Iris pigment epithelial cell (primary cell): ENCODE measurements around the gene DOCK10.
"Not testable (repeated sequence)": the region's sequence is repeated elsewhere in the genome, so short reads cannot be mapped to it uniquely, and the experiment has no call there.

Source experiments
- DNase-seq: peaks from one replicate; pipeline ENCODE4 v3.0.0-alpha.2; 2011; ENCODE audit warnings: low read depth

Gene DOCK10

DNA sequence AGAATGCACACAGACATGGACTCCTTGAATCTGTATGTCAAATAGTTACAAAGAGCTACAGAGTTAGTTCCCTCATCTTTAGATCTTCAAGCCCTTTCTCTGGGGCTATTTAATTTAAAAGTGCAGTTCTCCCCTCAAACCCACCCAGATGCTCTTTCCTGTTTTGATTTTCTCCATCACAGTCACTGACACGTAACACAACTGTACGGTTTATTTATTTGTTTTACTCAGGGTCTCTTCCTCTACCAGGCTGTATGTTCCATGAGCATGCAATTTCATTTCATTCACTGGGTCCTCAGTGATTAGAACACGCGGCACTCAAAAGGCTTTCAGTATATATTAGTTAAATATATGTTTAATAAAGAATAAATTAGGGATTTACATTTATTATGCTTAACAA lies 94.7 kb downstream of the DOCK10 start:
- no peak for DNase-seq

DNA sequence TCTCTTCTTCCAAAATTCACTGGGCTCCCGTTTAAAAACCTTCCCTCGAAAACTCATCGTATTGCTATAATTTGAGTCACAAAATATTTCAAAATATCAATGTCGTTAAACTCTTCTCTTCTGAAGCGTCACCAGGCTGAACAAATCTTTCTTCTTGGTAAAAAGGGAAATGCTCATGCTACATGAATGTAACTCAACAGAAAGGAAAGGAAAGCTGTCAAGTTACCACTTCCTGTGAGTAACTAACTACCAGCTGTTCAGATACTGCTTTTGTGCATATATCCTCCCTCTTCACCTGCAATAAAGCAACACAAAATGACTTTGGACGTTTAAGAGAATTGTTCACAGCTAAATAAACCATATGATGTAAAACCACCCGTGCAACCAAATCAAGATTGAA lies 95.4 kb downstream of the DOCK10 start:
- DNase-seq = peak; percentile 86

DNA sequence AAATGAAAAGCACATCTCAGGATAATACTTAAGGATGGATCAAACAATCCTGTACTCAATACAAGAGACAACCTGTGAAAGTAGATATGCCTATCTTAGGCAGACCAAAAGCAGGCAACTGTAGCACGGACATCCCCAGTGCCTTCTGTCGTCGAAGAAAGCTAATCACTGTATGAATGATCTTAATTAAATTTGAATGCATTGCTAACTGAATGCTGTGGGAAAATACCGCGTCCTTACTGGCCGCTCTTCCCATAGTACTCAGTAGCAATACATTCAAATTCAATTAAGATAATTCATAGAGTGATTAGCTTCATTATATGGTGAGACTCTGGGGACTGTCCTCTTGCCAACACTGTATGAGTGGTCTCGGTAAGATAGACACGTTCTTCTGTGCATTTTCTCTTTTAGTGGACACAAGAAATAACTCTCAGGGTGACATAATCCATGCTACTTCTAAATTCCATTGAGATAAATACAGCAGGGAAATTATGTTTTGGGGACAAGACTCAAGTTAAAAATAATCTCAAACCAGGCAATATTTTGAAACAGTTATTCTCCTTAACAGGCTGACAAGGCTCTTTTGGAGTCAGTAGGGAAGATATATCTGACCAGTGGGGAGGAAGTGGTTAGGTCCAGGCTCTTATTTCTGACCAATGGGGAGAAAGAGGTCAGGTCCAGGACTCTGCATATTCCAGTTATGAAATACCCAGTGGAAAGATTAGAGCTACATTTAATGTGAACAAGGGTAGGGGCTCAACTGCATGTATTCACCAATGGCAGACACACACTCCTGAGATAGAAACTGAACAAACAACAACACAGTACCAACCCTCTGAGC lies 97.3 kb downstream of the DOCK10 start:
- DNase-seq = no peak

DNA sequence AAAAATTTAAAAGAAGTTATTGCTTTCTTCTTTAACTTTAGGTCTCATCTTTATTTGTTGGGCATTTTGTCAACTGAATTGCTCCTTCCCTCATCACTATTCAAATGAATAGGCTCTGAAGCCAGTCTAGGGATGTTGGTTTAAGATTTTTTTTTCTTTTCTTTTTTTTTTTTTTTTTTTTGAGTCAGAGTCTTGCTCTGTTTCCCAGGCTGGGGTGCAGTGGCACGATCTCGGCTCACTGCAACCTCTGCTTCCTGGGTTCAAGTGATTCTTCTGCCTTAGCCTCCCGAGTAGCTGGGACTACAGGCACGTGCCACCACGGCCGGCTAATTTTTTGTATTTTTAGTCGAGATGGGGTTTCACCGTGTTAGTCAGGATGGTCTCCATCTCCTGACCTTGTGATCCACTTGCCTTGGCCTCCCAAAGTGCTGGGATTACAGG lies 98.6 kb downstream of the DOCK10 start:
- DNase-seq = not testable (repeated sequence)

DNA sequence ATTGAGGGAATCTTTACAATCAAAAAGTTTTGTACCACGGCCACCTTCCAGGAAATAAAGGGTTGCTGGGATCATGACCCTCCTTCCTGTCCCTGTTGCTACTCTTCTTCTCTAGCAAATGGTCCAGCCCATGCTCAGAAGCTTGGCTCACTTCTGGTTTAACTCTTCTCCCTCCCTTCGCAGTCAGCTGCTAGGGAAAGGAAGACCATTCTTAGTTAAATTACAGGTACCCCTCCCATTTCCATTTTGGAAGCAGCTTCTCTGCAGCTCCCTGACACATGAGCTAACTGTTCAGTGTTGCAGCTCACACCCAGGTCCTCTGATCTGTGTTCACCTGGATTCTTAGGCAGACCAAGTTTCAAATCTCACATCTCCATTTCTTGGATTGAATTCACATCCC lies 100.3 kb downstream of the DOCK10 start:
- DNase-seq = no peak

DNA sequence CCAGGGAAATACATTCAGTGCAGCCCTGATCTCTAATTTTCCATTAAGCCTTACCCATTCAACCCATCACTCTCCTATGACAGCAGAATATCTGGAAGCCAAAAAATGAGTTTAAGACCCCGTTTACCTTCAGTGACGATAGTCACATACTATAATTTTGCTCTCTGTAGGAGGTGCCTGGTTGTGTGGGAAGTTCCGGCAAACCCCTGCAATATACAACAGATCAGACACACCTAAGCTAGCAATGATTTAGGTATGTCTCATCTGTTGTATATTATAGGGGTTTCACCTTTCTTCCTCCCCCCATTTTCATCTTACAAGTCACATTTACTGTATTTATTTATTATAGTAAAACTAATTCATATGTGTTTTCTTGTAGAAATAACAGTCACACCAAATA lies 101.7 kb downstream of the DOCK10 start:
- DNase-seq = no peak

DNA sequence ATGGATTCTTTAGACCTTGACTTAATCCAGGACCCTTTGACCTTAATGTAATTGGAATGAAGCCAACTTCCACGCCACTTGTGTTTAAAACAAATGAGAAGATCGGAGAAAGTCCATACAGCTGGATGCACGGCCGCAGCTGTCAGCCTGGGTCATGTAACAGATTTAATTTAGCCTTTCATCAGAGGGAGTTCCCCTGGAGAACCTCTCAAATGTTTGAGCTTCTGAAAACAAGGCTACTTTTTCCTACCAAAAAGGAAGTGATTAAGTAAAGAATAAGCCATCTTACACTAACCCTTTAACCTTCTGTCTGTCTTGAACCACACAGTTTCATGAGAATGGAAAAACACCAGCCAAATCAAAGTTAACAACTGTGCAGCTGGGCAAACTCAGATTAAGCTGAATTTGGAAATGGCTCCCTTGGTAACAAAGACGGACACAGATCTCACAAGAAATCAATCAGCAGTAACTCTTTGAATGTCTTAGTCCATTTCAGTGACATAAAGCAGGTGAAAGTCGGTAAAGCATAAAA lies 103.6 kb downstream of the DOCK10 start:
- peak; percentile 95 for DNase-seq

DNA sequence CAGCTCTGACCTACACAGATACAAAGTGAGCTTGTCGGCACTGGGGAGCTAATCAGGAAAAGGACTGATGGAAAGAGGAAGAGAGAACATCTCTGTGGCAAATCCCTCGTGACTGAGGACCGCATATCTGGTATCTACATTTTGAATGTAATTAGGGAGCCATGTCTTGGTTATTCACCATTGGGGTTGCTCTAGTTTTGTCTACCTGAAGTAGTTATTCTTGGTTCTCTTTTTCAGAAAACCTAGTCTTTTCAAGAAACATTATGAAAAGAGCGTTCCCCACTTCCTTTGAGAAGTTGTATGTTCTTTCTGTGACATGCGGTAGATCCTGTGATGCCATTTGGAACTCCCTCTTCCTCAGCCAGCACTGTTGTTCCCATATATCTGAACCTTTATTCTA lies 104.4 kb downstream of the DOCK10 start:
- no peak for DNase-seq

DNA sequence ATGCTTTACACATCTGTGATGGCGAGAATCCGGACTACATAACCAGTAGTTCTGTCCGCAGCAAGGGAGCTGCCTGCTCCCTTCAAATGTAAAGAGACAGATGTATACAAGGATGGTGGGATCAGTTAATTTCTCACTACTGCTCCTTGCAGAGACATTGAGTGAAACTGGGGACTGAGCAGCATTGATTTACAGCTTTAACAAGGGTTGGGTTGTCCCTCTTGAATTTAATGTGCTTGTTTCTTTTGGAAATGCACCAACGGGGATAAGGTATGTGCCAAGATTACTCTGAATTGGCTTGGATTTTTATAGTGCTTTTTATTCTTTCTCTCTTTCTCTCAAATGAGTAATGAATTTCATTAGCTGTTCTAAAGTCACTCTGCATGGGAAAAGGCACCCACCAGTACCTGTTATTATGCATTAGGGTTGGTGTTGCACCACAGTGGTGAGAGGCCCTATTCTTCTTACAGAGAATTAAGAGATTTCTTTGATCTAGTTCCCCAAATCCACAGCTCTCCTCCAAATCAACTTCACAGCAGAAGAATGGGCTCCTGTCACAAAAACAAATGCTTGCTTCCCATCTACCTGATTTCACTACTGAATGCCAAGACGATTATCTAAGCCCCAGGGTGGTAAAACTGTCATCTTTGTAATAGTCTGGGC lies 107.6 kb downstream of the DOCK10 start:
- no peak for DNase-seq

DNA sequence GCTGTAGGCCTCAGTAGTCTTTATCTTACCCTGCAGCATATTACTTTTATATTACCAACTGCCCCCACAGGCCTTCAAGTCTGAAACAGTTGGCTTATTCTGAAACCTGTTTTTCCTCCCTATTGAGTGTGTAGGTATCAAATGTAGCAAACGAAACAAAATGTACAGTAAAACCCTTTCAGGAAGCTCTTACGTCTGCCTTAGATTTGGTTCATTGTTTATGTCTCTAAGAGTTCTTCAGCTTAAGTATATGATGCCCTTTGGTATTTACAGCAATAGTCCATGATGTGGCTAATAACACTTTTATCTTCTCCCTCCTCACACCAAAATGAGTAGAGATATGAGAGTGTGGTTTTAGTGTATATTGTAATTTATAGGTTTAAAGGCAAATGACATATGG lies 108.8 kb downstream of the DOCK10 start:
- no peak for DNase-seq

DNA sequence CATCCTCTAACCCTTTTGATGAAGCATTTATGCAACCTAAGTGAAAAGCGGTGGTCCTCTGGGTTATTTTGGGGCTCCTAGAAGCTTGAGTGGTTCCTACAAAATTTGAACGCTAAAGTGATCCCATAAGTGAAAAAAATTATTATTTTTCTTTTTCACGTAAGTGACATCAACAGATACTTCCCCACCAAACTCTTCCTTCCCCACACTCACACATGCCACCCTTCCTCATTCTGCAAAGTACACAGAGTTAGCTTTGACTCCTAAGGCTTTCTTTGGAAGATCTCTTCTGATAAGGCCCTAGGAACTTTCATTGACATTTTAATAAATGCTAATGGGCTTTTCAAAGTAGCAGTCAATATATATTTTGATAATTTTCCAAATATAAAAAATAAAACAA lies 109.7 kb downstream of the DOCK10 start:
- no peak for DNase-seq

DNA sequence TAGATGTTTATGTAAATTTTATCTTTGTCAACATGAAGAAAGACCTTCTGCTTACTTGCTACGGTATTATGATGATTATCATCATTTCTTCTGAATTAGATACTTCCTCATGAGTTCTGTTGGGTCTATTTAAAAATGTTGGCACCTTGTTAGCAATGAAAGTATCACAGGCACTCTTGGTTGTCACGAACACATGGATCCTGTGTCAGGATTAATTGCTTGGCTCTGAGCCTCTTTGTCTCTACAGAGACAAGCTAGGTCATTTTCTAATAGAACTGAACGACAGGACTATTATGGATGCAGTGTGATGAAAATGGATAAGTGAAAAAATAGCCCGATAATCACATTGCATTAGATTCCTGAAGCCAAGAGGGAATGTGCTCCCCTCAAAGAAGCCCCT lies 110.3 kb downstream of the DOCK10 start:
- DNase-seq = no peak

DNA sequence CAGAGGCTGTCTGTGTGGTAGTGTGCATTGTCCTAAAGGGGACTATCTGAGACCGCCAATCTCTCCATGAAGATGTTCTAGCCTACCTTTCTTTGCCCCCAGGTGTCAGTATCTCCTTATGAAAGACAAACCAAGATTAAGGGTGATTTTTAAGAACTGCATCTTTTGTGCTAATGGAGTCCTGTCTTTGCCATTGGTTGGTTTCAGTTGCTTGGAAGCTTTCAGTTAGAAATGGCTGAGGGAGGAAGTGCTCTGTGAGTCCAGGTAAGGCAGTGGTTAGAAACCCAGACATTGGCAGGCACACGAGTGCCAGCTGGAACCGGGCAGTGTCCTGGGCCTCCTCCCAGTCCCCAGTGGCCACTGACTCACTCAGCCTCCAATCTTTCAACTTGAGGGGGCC lies 111.3 kb downstream of the DOCK10 start:
- no peak for DNase-seq

DNA sequence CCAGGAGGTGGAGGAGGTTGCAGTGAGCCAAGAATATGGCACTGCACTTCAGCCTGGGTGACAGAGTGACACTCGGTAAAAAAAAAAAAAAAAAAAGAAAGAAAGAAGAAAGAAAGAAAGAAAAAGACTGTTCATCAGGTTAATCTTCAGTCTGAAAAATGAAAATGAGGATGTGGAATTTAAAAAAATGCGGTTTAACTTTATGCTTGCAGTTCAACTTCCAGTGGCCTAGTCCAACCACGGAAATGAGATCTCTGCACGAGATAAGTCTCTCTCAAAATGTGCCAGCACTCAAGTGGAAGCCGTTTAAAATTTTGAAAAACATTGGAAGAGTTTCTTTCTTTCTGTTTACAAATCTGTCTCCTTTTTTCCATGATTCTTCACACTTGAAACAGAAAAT lies 112.1 kb downstream of the DOCK10 start:
- DNase-seq = no peak

DNA sequence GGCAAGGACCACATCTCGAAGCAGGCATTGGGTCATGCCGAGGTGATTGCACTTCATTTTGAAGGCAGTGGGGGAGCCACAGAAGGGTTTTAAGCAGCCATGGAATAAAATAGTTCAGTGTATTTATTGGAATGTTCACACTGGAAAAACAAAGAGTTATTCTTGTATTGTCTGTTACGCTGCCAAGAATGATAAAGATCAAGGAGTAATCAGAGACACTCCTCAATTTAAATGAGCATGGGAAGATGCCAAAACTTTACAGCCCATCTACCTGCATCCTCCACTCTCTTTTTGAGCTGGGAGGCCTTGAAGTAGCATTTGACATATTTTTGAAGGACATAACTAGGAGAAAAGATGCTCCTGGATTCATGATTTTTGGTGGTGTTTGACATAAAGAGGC lies 112.8 kb downstream of the DOCK10 start:
- DNase-seq = no peak

DNA sequence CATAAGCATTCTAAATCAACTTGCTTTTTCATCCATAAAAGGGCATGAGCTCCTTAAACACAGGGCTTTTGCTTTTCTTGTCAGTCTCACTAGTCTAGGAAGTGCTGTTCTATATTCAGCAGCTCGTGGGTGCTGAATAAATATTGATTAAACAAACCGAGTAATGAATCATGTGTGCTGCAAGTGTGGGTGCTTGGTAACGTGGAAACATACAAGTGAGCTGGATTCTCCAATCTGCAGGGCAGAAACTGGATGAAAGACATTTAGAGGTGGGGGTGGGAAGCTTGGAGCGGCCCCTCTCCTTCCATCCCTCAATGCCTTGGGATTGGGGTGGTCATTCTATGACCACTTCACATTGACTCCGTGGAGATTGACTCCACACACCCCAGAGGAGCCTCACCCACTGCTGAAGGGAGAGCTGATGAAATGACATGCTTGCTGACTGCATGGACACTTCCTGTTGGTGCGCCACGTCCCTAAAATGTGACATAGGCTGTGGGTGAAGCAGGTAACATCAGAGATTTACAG lies 114.6 kb downstream of the DOCK10 start:
- peak; percentile 72 for DNase-seq

DNA sequence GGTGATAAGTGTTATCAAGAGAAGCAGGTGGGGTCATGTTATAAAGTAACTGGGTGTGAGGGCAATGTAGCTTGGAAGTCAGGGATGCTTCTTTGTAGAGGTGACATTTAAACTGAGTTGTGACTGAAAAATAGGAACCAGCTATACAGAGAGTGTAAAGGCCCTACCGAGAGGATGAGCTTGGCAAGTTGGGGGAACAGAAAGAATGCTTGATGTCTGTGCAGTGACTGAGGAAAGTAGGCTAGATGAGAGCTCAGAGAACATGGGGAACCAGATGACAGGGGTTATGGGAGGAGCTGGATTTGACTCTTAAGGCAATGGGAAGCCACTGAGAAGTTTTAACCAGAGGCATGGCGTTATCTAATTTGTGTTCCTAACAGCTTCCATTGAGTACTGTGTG lies 115.3 kb downstream of the DOCK10 start:
- no peak for DNase-seq

DNA sequence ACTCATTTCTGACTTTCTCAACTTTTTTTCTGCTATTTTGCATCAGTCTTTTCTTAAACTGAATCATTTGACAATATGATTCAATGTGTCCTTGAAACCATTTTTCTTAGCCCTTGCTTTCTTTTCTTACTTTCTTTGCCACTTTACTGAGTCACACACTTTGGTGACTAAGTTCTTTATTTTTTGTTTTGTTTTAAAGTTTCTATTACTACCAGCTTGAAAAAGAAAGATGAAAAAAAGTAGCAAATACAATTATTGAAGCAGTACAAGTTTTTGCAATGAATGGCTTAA lies 116.5 kb downstream of the DOCK10 start:
- DNase-seq = peak; percentile 44

DNA sequence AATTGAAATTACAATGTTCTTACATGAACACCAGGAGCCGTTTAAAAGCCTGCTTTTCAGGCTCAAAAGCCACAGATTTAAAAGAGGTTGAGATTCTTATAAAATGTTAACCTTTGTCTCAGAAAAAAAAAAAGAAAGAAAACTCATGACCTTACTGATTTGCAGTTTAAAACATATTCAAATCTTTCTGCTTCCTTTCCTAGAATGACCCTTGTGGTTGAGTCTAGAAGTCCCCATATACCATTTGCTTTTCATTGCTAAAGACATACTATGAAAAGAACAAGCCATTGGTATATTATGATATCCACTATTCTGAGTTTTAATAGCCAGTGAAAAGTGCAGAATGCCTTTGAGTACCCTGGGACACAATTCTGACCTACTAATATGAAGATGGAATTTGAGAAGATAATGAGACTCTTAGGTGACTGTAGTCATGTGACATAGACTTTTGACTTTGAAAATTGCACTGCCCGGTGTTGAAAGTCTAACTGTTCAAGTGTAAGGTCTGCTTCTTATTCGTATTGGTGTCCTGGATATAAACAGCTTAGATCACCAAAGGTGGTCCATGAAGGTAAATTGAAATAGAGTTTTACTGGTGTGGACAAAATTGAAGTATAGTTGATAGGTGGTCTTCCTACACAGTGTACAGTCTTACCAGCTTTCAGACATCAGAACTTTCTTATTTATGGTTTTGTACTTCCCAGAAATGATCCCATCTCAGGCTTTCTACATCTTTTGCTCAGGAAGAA lies 117.0 kb downstream of the DOCK10 start:
- DNase-seq = no peak

DNA sequence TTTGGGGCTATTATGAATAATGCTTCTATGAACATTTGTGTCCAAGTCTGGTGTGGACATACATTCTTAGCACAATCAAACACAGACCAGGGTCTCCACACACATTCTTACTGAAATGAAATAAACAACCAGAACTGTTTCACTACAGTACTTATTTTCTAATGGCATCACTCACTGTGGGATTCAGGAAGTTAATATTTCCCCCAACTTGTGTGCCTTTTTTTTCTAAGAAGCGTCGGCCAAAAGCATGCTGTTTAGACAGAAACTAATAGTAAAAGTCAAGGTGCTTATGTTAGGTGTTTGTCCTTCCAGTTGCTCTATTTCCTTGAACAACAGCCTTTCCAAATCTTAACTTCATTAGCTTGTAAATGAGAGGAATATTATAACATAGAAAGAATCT lies 117.6 kb downstream of the DOCK10 start:
- no peak for DNase-seq

DNA sequence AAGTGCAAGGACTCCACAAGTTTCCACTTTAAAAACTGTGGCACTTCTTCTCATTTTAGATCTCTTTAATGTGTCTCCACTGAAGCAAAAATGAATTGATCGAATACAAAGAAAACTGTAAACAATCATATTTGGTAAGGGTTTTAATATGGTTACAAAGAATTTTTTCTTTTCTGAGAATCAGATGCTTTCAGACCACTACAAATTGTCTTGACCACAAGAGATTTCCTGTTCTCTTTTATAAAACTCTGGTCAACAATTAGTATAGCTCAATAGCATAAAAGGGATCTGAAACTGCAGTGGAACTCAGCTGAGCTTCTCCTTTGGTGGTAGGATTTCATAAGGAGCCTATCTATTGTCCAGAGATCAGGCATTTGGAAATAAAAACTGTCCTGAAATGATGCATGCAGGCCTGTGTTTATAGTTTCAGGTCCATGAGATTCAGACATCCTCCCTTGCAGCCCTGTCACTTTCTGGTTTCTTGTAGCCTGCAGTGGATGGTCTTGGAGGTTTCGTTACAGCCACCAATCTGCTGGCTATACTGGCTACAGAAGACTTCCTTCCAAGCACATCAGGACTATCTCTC lies 120.0 kb downstream of the DOCK10 start:
- peak; percentile 56 for DNase-seq

DNA sequence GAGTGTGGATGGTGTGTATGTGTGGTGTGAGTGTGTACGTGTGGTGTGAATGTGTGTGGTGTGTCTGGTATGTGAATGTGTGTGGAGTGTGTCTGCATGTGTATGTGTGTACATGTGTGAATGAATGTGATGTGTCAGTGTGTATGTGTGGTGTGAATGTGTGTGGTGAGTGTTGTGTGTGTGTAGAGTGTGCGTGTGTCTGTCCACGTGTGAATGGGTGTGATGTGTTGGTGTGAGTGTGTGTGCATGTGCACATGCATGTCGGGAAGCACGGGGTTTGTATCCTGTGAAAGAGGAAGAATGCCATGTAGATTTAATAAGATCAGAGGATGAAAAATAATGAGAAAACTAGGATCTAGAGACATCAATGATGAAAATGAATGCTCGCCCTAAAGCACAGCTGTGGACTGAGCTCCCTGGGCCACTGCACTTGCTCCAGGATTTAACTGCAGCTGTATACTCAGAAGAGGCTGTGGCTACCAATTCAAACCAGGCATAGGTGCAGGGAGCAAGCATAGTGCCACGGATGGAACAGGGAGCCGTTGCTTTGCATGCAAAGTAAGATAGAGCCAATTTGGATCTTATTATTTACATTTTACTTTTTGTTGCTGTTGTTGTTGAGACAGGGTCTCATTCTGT lies 122.7 kb downstream of the DOCK10 start:
- no peak for DNase-seq
